GM21786 (cell line): ENCODE results near the gene TNS3.

ENCODE experiments used
- ATAC-seq: cut with Tn5 transposase; IDR thresholded peaks from one replicate; pipeline ENCODE4 v1.9.1; 2021; ENCODE audit not compliant: unreplicated experiment

TNS3 gene

DNA sequence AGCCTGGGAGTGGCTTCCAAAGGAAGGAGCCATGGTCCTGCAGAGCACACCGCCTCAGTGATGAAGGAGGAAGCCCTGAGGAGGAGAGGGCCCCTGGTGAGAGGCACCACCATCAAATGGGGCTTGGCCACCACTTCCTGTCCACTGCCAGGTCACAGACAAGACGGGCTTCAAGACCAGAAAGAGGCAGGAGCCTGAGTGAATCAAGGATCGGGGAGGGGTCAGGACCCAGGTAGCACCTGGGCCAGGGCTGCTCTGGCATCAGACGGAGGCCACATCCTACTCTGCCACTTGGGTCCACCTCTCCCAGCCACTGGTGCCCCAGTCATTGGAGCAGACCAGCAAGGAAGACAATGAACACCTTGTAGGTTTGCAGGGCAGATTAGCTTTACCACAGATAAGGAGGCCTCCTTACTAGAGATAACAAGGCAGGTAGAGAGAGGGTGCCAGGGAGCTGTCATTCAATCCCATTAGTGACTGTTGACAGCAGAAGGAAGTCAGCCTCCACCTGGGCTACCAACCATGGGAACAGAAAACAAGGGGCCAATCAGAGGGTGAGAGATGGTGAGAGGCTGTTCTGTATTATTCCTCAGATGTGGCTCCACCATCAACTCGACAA lies 143.4 kb downstream of the TNS3 start:
- no peak for ATAC-seq

- ATAC-seq, result no peak
These were observed 146.0 kb downstream of the TNS3 start for GRCh38 chr7:47435889-47436312.

- ATAC-seq, result no peak
These were observed 148.4 kb downstream of the TNS3 start for GRCh38 chr7:47433564-47433895.

- ATAC-seq, result no peak
These were observed 149.0 kb downstream of the TNS3 start for GRCh38 chr7:47432671-47433563.

DNA sequence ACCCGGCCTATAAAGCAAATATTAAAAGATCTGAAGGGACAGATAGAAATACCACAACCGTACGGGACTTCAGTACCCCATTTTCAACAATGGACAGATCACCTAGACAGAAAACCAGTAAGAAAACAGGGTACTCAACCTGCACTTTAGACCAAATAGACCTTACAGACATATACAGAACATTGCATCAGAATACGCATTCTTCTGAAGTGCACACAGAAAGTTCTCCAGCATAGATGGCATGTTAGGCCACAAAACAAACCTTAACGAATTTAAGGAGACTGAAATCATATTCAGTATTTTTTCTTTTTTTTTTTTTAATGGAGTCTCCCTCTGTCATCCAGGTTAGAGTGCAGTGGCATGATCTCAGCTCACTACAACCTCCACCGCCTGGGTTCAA lies 151.5 kb downstream of the TNS3 start:
- ATAC-seq, result no peak

- no peak for ATAC-seq
These were observed 153.0 kb downstream of the TNS3 start for GRCh38 chr7:47428768-47429472.

DNA sequence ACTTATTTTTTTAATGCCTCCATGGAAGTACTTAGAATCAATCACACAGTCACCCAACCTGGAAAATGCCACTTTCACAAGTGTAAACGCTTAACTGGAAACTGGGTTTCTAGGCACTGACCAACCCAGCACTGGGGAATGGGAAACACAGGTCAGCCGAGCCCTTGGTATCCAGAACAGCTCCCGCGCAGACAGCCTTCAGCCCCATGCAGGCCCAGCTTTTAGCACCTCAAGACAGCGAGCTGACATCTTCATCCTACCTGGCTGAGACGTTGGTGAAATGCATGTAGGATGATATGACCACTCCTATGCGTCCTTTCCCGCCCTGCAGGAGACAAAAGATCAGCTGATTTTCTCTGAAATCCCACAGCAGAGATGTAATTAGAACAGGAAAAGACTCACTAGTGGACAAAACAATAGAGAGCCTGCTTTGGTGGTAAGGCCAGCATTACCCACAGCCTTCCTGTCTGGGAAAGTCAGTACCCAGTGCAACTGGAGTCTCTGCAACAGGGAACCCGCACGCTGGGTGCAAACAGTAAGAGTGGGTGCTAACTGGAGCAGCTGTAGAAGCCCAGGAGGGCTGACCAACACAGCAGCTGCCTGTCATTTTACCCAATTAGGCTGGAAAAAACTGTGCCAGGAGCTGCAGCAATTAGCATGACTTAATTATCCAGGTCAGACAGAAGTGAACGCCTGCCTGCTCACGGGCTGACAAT lies 153.7 kb downstream of the TNS3 start:
- ATAC-seq, result no peak

DNA sequence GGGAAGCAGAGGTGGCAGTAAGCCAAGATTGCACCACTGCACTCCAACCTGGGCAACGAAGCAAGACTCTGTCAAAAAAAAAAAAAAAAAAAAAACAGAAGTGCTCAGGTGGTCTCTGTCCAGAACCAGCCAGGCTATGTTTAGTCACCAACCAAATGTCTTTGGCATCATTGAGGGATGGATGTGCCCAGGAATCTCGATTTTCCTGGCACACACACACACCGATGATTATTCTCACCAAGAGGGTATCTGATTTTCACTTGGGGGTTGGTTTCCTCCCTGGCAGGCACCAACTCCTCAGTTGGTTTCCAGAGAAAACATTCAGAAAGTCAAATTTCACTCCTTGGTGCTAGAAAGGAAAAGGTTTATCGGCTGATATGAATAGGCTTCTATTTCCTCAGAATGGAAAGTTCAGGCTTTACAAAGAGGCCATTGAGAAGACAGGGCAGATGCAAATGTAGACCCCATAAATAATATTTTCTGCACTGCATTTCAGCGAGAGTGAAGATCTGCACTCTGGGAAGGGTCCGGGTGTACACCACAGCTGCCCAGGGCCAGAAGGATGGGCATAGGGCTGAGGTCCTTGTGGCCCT lies 154.8 kb downstream of the TNS3 start:
- no peak for ATAC-seq

DNA sequence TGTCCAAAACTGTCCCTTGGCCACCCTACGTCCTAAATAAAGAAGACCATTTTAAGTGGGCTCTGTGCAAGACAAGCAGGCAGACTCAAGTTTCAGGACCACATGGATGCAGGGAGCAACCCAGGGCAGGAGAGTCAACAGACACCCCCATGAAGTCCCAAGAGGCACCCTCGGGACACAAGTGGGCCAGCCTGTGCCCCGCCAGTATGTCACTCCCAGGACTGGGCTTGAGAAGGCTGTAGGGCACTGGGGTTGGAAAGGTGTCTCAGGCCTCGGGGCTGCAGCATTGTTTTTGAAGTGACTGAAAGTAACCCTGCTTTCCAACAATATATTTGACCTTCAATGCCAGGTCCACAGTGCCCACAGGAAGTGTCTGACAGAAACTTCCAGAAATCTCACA lies 157.4 kb downstream of the TNS3 start:
- no peak for ATAC-seq

- no peak for ATAC-seq
These were observed 158.7 kb downstream of the TNS3 start for GRCh38 chr7:47423196-47423595.

DNA sequence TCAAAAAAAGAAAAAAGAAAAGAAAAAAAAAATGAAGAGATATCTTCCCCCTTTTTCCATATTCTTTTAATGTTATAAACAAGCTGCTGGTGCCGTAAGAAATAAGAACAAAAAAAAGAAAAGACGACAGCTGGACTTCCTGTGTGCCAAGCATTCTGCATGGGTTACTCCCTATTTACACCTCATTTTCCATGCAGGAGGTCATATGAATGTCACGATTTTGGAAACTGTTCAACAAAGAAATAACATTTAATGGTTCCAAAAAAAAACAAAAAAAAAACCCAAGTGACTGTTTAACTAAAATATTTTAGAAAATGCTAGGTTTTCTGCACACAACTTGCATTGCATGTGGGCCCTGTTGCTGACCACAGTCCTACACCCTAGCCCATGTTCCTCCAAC lies 159.3 kb downstream of the TNS3 start:
- no peak for ATAC-seq

DNA sequence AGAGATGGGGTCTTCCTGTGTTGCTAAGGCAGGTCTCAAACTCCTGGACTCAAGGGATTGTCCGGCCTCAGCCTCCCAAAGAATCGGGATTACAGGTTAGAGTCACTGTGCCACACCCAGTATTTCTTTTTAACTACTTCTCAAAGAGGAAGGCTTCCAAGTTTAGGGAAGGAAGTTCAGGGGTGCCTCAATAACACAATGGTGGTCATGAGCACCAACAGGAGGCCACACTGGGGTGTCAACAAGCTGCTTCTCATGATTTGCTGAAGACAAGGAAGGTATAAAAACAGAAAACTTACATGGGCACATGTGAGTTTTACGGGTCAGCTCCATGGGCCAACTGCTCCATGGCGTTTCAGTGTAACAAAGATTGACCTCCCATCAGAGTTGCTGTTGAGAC lies 160.5 kb downstream of the TNS3 start:
- ATAC-seq, result no peak

DNA sequence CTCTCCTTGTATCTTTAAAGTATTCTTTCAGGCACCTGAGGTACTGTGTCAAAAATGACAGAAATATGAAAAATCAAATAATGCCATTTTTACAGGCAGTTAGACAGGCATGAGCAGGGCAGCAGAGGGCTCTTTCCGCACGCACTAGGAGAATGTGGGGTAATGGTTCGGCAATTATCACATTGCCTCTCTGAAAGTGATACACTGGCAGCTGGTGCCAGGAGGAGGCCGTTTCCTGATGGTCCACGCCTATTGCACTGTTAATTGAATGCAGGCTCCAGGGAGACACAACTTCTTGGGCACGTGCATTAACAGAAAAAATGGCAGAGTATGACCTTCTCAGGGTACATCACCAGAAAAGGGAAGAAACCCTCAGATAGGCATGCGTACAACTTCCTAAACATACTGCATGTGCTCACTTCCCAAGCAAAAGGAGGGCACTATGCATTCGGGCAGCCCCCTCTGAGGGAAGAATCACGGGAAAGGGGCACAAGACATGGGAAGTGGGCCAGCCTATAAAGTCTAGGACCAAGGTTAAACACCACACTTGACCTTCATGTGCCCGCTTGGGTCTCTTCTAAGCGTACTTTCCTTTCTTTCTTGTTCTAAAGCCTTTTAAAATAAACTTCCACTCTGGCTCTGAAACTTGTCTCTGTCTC lies 161.7 kb downstream of the TNS3 start:
- no peak for ATAC-seq

DNA sequence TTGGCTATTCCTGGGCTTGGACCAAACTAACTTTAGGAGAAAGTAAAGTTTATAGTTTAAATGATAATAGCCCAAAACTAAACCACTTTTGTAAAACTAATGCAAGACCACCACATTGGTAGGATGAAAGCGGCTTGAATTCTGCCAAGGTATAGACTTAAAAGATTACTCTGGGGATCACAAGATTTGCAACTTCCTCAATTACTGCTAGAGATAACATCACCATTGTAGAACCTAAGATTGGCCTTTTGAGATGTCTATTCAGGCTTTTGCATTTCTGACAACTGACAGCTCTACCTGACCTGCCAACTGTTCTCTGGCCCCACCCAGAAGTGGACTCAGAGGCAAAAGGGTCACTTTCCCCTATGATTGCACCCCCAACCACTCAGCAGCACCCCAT lies 162.4 kb downstream of the TNS3 start:
- no peak for ATAC-seq

- ATAC-seq, result no peak
These were observed 163.2 kb downstream of the TNS3 start for GRCh38 chr7:47418601-47419309.

DNA sequence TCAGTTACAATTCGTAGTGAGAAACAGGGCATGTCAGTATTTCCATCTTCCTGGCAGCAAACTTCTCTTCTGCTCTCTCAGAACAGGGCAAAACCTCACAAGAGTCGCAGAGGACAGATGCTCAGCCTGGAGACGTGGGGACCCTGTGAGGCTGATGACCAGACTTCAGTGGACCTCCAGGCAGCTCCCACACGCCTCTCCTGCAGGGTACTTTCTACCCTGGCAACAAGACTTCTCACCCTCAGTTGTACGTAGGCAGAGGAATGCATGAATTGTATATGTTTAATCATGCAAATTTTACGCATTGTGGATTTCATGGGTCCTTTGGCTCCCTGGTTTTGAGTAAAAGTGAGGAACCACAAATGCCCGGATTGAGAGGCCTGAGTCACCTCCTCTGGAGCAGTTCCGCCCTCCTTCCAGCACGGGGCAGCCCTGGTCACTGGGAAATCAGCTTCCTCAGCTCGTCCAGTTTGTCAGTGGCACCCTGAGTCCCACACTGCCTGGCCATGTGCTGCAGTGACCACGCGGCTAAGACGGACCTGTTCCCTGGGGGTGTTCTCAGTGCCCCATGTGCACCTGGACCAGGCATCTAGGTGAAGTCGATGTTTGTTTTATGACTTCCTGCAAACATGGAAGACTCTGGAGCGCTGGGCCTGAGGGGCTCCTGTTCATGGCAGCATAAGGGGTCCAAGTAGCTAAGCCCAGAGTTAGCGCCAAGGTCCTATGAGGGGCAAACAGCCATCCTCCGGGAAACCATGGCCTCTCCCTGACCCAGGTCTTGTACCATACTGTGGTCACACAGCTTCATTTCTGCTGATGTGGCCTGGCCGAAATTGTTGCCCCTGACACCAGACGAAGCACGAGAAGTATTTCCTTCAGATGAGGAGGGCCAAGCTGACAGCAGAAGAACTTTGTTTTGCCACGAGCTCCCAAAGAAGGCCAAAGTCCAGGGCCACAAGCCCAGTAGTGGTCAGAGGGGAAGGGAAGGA lies 165.1 kb downstream of the TNS3 start:
- ATAC-seq, result no peak

DNA sequence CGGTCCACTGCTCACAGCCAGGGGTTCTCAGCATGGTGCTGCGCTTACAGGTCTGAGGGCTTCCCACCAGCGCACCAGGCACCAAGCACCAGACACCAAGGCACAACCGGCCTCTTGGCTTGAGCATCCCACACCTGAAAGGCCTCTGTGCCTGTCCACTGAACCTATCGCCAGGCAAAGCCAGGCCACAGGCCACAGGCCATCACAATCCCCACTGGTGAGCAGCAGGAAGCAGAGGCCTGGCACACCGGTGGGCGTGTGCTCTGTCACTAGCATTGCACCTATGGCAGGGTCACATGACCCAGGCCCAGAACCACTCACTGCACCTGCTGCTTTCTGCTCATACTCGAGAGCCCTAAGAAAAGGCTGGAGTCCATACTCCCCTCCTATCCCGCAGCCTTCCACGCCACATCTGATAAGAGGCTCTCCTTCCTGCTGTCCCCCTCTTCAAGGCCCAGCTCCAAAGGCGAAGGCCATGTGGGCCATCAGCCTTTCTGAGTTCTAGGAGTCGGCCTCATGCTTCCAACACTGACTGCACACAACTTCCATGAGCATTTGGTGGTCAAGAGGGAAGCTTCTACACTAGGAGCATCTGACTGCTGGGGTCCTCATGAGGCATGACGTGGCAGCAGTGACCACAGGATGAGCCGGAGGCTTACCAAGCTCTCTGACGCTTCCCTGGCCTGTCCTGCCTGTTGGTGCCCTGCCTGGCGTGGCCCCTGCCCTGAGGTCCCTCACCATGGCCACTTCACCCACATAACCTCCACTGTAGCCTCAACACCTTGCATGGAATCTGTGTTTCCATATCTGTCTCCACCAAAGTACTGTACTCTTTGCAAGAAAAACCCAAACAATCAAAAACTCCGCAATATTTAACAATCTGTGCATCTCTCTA lies 166.3 kb downstream of the TNS3 start:
- no peak for ATAC-seq
